HG03064 (cell line): ENCODE data around the gene PXDC1.

Experiments used
- ATAC-seq: cut with Tn5 transposase; IDR thresholded peaks from one replicate; pipeline ENCODE4 v1.9.1; 2021; ENCODE audit warnings: low read depth; ENCODE audit not compliant: unreplicated experiment

The PXDC1 gene

GRCh38 chr6:3749067-3749841, 2.3 kb downstream of the PXDC1 start:
- ATAC-seq: no peak

DNA sequence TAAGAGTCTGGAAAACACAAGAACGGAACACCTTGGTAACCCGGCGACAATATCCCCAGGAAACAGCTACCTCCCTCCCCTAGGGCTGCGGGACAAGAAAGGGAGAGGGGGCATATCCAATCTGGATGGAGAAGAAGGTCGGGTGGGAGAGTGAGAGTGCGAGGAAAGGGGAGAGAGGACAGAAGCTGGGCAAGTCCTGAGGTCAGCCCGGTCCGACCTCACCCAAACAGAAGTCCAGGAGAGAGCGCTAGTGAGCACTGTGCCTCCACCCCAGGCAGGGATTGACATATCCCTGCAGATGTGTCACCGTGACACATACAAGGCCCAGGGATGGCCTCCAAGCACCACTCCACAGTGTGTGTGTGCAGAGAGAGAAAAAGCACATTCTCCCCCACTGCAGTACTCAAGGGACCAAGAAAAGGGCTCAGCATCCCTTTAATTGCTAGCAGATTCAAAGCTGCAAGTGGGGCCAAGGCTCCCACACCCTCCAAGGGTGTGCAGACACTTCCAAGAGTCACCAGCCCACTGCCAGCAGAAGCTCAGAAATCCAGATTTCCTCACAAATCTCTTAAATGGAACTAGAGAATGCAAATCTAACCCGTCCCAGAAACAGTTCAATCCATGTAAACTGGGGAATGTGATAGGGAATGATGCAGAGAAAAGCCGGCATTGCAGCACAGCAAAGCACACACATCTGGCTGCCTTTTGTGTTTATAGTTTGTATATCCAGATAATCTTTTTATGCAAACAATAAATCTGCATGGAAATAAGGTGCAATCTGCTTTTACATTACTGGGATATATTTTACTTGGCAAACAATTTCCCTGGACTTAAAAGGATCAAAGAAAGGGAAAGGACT, 3.1 kb downstream of the PXDC1 start:
- ATAC-seq: no peak

DNA sequence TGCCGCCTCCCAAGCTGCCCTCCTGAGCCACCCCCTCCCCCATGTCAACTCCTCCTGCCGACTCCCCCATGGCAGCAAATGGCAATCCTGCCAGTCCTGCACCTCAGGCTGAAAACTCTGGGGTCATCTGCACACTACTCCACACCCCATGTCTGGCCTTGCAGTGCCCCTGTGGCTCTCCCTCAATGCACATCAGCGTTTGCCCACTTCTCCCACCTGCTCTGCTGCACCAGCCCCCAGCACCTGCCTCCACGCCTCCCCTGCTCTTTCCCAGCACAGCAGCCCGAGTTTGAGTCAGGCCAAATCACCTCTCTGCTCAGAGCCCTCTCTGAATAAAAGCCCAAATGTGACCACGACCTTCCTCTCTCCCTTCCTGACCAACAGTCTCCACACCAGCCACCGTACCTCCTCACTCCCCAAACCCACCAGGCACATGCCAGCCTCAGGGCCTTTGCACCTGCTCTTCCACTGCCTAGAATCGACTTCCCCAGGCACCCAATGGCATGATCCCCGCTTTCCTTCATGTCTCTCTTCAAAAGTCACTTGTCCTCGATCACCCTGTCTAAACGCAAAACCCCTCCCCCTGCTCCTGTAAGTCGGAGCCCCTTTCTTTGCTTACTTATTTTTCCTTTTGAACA, 4.3 kb downstream of the PXDC1 start:
- ATAC-seq: no peak

DNA sequence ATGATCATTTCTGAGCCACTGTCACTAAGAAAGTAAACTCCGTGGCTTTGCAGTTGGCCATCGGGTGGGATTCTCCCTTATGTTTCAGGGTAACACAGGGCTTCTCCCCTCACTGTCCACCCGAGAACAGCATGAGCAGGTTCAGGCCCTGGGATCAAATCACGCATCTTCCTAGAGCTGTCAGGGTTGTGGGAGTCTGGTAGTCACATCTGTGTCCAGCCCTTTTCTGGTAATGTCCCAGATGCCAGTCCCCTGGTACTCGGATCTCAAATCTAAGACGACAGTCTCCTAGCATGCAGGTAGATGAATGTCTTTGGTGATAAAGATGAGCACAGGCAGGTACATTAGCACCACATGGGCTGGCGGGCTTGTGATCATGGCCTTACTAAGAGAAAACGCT, 4.8 kb downstream of the PXDC1 start:
- no peak for ATAC-seq

- ATAC-seq: peak; percentile 49
Measured at GRCh38 chr6:3746119-3746691, 5.3 kb downstream of the PXDC1 start.

DNA sequence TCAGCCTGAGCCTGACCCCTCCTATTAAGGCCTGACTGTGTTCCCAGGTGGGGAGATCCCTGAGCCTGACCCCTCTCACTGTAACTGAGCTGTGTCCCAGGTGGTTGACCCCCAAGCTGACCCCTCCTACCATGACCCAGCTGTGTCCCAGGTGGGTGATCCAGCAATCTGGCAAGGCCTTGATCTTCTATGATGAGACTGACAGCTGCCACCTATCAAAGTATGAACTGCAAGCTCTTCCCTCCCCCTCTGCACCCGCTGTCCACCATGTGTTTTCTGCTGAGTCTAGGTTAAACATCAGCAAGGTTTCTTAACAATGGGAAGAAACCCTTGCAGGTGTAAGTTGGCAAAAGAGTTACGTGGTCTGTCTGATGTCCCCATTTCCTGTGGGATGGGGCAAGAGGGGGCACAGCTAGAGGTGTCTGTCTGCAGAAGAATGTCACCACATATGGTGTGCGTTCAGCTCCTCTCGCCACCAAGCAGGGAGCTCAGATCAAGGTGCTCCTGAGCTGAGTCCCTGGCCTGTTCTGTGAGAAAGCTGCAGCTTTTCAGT, 5.9 kb downstream of the PXDC1 start:
- no peak for ATAC-seq

- ATAC-seq: no peak
Measured at GRCh38 chr6:3744901-3745470, 6.5 kb downstream of the PXDC1 start.

DNA sequence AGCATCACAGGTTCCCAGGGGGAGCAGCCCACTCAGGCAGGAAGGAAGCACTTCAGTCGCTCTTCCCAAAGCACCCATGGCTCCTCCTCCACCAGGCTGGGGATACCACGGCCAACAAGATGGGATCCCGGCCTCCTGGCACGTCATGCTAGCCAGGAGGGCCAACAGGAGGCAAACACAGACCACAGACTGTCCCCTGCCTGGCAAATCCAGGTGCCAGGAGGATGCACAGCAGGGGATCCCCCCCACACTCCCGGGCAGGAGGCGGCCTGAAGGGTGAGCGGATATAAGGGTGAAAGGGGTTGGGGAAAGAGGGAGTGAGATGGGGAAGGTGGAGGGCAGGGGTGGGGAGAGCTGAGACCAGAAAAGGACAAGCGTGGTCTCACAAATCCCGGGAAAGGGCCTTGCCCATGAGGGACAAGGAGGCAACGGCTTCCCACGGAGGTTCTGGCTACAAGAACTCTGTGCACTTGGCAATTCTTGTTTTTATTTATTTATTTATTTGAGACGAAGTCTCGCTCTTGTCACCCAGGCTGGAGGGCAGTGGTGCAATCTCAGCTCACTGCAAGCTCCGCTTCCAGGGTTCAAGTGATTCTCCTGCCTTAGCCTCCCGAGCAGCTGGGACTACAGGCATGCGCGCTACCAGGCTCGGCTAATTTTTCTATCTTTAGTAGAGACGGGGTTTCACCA, 7.2 kb downstream of the PXDC1 start:
- ATAC-seq: no peak

- no peak for ATAC-seq
Measured at GRCh38 chr6:3743541-3743940, 8.0 kb downstream of the PXDC1 start.

DNA sequence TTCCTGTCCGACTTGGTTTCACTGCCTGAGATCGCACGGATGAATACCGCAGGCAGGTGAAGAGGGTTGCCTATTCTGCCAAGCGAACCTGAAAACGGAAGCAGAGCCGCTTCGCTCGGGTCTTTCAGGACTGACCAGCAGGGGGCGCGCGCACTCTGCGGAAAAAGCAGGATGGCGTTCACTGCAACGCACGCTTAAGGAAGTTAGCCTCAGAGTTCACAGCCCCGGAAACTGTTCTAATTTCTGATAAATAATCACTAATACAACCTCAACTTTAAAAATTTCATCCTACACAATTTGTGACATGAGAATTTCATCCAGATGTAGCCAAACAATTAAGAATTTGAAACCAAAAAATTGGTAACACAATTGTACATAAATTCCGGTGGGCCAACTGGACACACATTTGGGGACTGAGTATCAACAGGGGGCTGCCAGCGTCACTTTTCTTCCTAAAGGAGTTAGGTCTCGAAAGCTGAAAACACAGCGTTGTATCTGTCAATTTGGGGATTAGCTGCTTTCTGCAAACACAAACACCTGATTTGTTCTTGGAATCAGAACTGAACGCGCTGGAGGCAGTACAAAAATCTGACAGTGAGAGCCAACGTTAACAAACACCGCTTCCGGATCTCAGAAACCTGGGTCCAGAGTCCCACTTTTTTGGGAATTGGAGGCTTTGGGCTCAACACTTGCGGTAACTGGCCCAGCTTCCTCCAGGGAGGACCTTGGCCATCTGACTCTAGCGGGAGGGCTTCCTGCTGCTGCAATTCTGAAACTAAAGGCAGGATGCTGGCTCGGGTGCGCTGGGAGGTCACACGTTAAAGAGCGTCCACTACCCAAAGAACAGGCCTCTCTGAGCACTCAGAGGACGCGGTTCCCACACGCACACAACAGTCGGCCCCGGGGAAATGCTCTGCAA, 8.8 kb downstream of the PXDC1 start:
- no peak for ATAC-seq

DNA sequence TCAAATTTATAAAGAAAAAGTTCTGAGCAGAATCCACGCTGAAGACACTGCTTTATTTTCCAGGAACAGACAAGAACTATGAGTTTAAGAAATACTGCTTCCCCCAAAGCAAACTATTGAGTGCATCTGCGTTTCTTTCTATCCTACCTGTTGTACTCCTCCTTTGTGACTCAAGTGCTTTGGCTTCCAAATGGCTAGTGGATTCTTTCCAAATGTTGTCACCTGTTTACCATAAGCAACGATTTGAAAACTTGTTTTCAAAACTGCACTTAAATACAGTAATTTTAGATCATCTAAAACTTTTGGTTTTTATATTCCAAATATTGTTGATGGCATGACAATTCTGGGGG, 9.5 kb downstream of the PXDC1 start:
- ATAC-seq: no peak

DNA sequence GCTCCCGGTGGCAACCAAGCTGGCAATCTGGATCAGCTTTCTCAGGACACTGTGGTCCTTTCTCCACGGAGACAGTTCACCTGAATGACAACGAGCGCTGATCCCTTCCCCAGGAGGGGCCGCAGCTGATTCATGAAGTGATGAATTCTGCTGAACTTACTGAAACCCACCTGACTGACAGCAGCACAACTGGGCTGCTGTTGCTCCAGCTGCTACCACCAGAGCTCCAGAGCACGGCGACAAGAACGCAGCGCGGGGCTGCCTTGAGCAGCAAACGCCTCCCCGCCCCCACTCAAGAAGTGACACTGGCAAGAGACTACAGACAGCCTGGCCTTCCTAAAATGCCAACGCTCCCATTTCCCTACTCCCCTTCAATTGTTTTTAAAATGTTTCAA, 10.0 kb downstream of the PXDC1 start:
- no peak for ATAC-seq

DNA sequence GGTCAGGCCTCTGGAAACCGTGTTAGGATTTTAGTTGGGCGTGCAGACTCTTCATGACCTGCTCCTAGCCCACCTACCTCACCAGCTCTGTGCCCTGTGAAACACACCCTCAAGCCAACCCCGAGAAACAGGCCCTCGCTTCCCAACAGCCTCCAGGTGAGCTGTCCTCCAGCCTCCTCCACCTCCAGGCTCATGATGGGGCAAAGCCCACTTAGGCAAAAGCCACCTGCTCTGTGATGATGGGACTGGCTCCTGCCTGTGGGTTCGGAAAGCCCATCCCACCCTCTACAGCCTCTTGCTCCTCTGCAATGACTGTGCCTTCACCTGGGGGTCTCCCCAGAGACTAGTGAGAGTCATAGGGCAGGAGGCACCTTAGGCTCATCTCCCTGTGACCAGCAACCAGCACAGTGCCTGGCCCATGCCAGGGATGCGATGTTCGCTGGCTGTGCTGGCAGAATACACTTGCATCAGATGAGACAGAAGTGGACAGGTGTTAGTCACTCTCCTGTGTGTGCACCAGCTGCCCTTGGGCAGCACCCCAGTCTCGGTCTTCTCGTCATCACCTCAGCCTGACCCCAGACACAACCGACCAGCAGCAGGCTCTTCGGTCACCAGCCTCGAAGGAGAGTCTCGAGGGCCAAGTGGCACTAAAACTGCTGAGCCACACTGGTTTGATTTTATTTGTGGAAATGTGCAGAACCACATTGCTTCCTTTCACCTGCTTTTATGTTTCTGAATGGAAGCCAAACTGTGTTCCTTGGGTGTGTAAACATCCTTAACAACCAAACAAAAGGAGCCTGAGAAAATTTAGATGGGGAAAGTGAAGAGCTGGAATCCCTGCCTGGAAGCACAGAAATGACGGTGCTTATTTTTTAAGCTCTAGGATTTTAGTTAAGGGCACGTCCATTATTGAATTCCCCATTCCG, 10.7 kb downstream of the PXDC1 start:
- ATAC-seq: no peak

- no peak for ATAC-seq
Measured at GRCh38 chr6:3739311-3739897, 12.1 kb downstream of the PXDC1 start.

- no peak for ATAC-seq
Measured at GRCh38 chr6:3738381-3739131, 13.0 kb downstream of the PXDC1 start.

DNA sequence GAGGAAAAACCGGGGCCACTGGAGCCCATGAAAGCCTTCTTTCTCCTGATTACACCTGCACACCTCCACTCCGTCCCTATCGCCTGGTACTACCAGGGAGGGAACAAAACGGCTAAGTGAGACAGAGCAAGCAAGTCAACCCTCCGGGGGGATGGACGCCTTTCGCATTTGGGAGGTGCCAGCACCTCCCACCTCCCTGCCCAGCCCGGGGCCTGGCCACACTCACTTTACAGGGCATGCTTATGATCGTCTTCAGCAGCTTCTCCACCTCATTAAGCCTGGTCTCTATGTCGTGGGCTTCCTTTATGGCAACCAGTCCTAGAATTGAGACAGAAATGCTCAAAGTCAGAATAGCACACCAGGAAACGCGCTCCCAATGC, 13.7 kb downstream of the PXDC1 start:
- no peak for ATAC-seq
